Esophagus muscularis mucosa (tissue), 4 donors: ENCODE data around the gene ABCC4. TPM values are rescaled to one million over a fixed set of nuclear protein-coding genes. Genes with fewer than 3 reads are reported as not detected.

Source experiments
- DNase-seq: peaks from one replicate; pipeline ENCODE4 v3.0.0-alpha.2; 2017; ENCODE audit errors: extremely low spot score
- H3K27ac ChIP-seq, 4 donors: fragments of 200-600 bp; sonication (generic); replicated peaks in 1 of 4; 1 replicate in 3 of 4; 2 replicates in 1 of 4; pipeline ENCODE4 v1.5.1; 2016 to 2019; ENCODE audit warnings: mild to moderate bottlenecking in 1 of 4
- H3K27me3 ChIP-seq, 4 donors: fragments of 200-600 bp; sonication (generic); one replicate each; pipeline versions ENCODE4 v1.5.1 to v1.6.0; 2016 to 2019
- H3K36me3 ChIP-seq, 4 donors: fragments of 200-600 bp; sonication (generic); one replicate each; pipeline ENCODE4 v1.5.1; 2016 to 2019
- H3K4me1 ChIP-seq, 4 donors: fragments of 200-600 bp; sonication (generic); one replicate each; pipeline ENCODE4 v1.5.1; 2016 to 2019
- H3K4me3 ChIP-seq, 4 donors: fragments of 200-600 bp; sonication (generic); 1 replicate in 2 of 4; 2 replicates in 2 of 4; pipeline ENCODE4 v1.5.1; 2016 to 2019; ENCODE audit warnings: mild to moderate bottlenecking in 4 of 4, moderate library complexity in 1 of 4
- H3K9me3 ChIP-seq, 4 donors: fragments of 200-600 bp; sonication (generic); 1 replicate in 3 of 4; 2 replicates in 1 of 4; pipeline ENCODE4 v1.5.1; 2016 to 2019
- CTCF ChIP-seq, 3 experiments: fragments of 200-600 bp in 2 of 3; fragments of 450-650 bp in 1 of 3; sonication (generic) in 2 of 3; IDR thresholded peaks; one replicate each; pipeline ENCODE4 v1.5.1; 2017 to 2019; ENCODE audit warnings: antibody characterized with exemption in 3 of 3, mild to moderate bottlenecking in 2 of 3, moderate library complexity in 1 of 3
- EP300 ChIP-seq: sonication (generic); formaldehyde crosslinking; IDR thresholded peaks from one replicate; pipeline ENCODE4 v1.6.1; 2017; ENCODE audit warnings: antibody characterized with exemption
- POLR2A ChIP-seq: fragments of 450-650 bp; IDR thresholded peaks from one replicate; pipeline ENCODE4 v1.6.1; 2017; ENCODE audit warnings: antibody characterized with exemption, moderate library complexity, mild to moderate bottlenecking, low read depth
- POLR2AphosphoS5 ChIP-seq, 2 donors: sonication (generic); formaldehyde crosslinking; IDR thresholded peaks; one replicate each; pipeline ENCODE4 v1.6.1; 2017; ENCODE audit warnings: antibody characterized with exemption in 2 of 2
- WGBS: methylation state at CpG from one replicate; pipeline ENCODE4 v1.1.5; 2018; 5-methylcytosine and 5-hydroxymethylcytosine counted together
- intact Hi-C: fragments of 100-400 bp; cut with DNase I; formaldehyde crosslinking; loops from one replicate; pipeline ENCODE4 v1.15.1; 2023
- total RNA-seq, 4 donors: library from RNA; depleted of rRNA; stranded (reverse); fragments of >200 nt; gene quantifications; one replicate each; pipeline versions ENCODE4 v1.1.0 to v1.2.1, GENCODE V29; 2016

ABCC4 gene
- total RNA-seq, 4 donors from 2014 or later, result 5.0 to 6.3 (median 6.0) TPM

GRCh38 chr13:95338905-95339304, 37.7 kb upstream of the ABCC4 start:
- no peak for DNase-seq
- Histone ChIP-seq H3K36me3 (no peaks in the 10 kb centered on the region), H3K27me3 (no peaks in the 10 kb centered on the region), H3K4me1 (no peaks in the 10 kb centered on the region), H3K4me3 (no peak overlapping the region), H3K27ac (no peak overlapping the region), H3K9me3 (no peaks in the 10 kb centered on the region)
- WGBS, result 69% methylated on average over 3 of the region's 3 CpGs
- intact Hi-C loops, result no loop called here
- TF ChIP-seq EP300 (no peak), POLR2A (no peak), CTCF (IDR thresholded peaks at IDR 0.05) (no peak), POLR2AphosphoS5 (IDR thresholded peaks at IDR 0.05) (no peak)

- H3K9me3 ChIP-seq, result no peaks in the 10 kb centered on the region
- 90% methylated on average over 3 of the region's 3 CpGs for WGBS
- no peak overlapping the region for H3K27ac ChIP-seq
- H3K4me3 ChIP-seq, result no peak overlapping the region
- H3K27me3 ChIP-seq, result no peaks in the 10 kb centered on the region
- intact Hi-C loops, result no loop called here
- no peaks in the 10 kb centered on the region for H3K4me1 ChIP-seq
- DNase-seq, result no peak
- no peaks in the 10 kb centered on the region for H3K36me3 ChIP-seq
- TF ChIP-seq POLR2A, result no peak
- TF ChIP-seq POLR2AphosphoS5 (IDR thresholded peaks at IDR 0.05), result no peak
- no peak for TF ChIP-seq CTCF (IDR thresholded peaks at IDR 0.05)
- no peak for TF ChIP-seq EP300
These were observed 36.3 kb upstream of the ABCC4 start for GRCh38 chr13:95337597-95337996.

- DNase-seq, result no peak
- H3K4me3 ChIP-seq, result no peak overlapping the region
- no peaks in the 10 kb centered on the region for H3K27me3 ChIP-seq
- intact Hi-C loops, result no loop called here
- 95% methylated on average over 5 of the region's 6 CpGs for WGBS
- TF ChIP-seq POLR2A (no peak), POLR2AphosphoS5 (IDR thresholded peaks at IDR 0.05) (no peak), CTCF (IDR thresholded peaks at IDR 0.05) (no peak), EP300 (no peak)
- no peaks in the 10 kb centered on the region for H3K36me3 ChIP-seq
- H3K27ac ChIP-seq, result no peak overlapping the region
- no peaks in the 10 kb centered on the region for H3K4me1 ChIP-seq
- no peaks in the 10 kb centered on the region for H3K9me3 ChIP-seq
These were observed 34.4 kb upstream of the ABCC4 start for GRCh38 chr13:95335667-95336066.

GRCh38 chr13:95328386-95328785, 27.1 kb upstream of the ABCC4 start:
- no peak overlapping the region for H3K27ac ChIP-seq
- no peaks in the 10 kb centered on the region for H3K4me1 ChIP-seq
- H3K9me3 ChIP-seq, result no peaks in the 10 kb centered on the region
- no peaks in the 10 kb centered on the region for H3K36me3 ChIP-seq
- WGBS, result 83% methylated on average over 5 of the region's 5 CpGs
- TF ChIP-seq EP300 (no peak), POLR2AphosphoS5 (IDR thresholded peaks at IDR 0.05) (no peak), CTCF (IDR thresholded peaks at IDR 0.05) (no peak), POLR2A (no peak)
- H3K4me3 ChIP-seq, result no peak overlapping the region
- no peak for DNase-seq
- intact Hi-C loops, result no loop called here
- H3K27me3 ChIP-seq, result no peaks in the 10 kb centered on the region

GRCh38 chr13:95327190-95327589, 25.9 kb upstream of the ABCC4 start:
- no peak for DNase-seq
- Histone ChIP-seq H3K4me3 (no peak overlapping the region), H3K27me3 (no peaks in the 10 kb centered on the region), H3K9me3 (no peaks in the 10 kb centered on the region), H3K27ac (no peak overlapping the region), H3K4me1 (no peaks in the 10 kb centered on the region), H3K36me3 (no peaks in the 10 kb centered on the region)
- intact Hi-C loops, result no loop called here
- TF ChIP-seq POLR2AphosphoS5 (IDR thresholded peaks at IDR 0.05) (no peak), POLR2A (no peak), CTCF (IDR thresholded peaks at IDR 0.05) (no peak), EP300 (no peak)
- 92% methylated on average over 9 of the region's 10 CpGs for WGBS
